ENCODE measurements around the gene SLC1A3.

DNA sequence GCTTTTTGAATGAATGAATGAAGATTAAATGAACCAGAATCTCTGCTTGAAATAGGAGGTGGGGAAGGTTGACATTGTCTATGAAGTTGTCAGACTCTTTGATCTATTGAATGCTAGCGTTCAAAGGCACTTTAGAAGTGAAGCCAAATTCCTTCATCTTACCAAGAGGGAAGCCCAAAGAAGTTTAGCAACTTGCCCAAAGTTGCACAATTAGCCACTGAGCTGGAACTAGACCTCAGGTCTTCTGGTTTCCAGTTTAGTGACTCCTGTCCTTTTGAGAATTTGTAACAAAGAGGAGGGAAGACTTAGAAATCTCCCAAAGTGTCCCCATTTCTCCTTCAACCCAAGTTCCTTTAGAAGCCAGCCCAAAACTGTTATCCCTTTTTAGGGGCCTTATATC is 20.7 kb upstream of the SLC1A3 start:
- TF ChIP-seq, protein P1, sequence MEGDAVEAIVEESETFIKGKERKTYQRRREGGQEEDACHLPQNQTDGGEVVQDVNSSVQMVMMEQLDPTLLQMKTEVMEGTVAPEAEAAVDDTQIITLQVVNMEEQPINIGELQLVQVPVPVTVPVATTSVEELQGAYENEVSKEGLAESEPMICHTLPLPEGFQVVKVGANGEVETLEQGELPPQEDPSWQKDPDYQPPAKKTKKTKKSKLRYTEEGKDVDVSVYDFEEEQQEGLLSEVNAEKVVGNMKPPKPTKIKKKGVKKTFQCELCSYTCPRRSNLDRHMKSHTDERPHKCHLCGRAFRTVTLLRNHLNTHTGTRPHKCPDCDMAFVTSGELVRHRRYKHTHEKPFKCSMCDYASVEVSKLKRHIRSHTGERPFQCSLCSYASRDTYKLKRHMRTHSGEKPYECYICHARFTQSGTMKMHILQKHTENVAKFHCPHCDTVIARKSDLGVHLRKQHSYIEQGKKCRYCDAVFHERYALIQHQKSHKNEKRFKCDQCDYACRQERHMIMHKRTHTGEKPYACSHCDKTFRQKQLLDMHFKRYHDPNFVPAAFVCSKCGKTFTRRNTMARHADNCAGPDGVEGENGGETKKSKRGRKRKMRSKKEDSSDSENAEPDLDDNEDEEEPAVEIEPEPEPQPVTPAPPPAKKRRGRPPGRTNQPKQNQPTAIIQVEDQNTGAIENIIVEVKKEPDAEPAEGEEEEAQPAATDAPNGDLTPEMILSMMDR (IDR thresholded peaks at IDR 0.05): no peak
- TF ChIP-seq POLR2A (IDR thresholded peaks at IDR 0.05; ENCODE audit: low read depth) (no peak), EP300 (IDR thresholded peaks at IDR 0.05) (no peak)
